GM18517 (cell line): ENCODE results near the gene F7.

Experiments
- ATAC-seq: cut with Tn5 transposase; IDR thresholded peaks from one replicate; pipeline ENCODE4 v1.9.1; 2021; ENCODE audit warnings: mild to moderate bottlenecking, moderate library complexity; ENCODE audit not compliant: unreplicated experiment

F7 gene

DNA sequence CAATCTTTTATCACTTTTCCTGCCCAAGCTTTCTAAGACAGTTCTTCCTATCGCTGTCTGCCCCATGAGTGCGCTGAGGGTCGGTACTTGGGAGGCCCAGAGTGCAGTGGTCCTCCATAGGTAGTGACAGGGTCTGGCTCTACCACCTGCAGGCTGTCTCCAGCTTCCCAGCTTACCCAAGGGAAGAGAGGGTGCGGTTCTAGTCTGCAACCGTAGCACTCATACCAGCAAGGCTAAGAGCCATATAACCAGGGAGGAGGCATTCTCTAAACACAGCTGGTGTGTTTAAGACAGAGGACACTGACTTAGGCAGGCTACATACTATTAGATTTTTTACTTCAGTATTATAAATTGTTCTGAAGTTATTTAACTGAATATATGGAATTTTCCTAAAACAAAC, 61.1 kb downstream of the F7 start:
- ATAC-seq, result no peak

DNA sequence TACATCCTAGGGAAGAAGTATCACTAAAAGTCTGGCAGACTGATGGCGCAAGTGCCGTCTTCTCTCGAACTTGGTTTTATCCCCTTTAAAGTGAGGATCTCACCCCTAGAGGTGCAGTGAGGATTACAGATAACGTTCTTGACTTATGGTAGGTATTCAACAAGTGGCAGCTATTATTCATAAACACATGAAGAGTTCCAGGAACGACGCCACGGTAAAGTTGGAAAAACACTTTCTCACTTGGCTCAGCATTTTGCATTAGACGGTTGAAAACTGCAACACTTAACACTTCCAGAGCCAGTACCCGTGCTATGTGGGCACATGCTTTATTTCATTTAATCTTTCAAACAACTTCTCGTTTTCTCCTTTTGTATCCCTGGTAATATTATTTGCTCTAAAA, 61.6 kb downstream of the F7 start:
- ATAC-seq, result no peak

DNA sequence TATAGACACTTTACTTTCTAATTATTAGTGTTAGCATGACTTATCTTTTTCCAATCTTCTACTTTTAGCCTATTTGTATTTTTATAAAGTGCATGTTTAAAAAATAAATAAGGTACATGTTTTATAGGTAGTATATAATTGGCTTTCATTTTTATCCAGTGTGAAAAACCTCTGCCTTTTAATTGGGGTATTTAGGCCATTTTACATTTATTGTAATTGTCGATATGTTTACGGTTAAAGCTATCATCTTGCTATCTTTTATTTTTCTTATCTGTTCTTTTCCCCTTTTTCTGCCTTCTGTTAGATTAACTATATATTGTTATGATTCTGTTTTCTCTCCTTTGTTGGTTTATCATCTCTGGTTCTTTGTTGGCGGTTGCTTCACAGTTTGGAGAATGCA, 62.0 kb downstream of the F7 start:
- no peak for ATAC-seq

DNA sequence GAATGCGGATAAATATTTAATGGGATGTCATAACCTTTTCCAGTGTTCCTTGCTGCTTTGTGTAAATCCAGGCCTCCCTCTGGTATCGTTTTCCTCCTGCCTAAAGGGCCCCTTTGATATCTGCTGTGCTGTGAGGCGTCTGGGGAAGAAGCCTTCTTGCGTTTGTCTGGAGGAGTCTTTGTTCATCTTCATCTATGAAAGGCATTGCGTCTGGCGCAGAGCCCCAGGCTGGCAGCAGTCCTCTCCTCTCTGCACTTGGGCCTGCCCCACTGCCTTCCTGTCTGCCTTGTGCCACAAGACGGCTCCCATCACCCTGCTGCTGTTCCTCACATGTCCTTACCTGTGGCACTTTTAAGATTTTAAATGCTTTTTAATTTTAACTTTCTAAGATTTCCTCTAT, 62.6 kb downstream of the F7 start:
- no peak for ATAC-seq

DNA sequence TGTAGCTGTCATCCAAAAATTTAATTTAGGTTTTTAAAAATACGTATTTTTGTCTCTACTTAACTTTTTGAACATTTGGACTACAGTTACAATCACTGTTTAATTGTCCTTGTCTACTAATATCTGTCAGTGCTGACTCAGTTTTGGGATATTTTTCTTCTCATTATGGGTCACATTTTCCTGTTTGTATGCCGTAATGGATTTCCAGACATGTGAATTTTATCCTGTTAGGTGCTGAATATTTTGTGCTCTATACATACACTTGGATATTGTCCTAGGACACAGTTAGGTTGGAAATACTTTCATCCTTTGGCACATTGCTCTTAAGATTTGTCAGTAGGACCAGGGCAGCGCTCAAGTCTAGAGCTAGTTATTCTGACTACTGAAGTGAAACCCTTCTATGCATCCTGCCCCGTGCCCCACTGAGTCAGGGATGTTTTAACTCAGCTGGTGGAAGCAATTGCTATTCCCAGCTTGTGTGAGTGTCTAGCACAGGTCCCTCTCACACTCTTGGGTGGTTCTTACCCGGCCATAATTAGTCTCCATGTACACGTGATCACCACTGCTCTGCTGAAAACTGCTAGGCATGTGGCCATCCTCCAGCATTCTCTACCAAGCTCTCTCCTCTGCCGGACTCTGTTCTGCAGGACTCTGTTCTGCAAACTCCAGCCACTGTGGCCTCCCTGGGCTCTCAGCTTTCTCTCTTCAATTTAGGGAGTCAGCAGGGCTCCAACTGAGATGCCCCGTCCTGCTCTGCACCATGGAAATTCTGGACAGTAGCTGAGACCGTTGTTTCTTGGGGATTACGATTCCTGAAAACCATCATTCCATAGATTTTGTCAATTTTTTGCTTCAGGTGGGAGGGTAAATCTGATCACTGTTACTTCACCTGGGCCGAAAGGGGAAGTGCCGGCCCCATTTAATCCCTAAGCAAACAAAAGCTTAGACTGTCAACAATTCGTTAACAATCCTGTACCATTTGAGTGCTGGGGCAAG, 64.0 kb downstream of the F7 start:
- ATAC-seq, result no peak
